SKM-1 (cell line): ENCODE data around the gene ANO7.

Experiments used
- DNase-seq: peaks from one replicate; lab custom pipeline; 2025; ENCODE audit not compliant: unreplicated experiment; lab: John Stamatoyannopoulos, UW

ANO7 gene

GRCh38 chr2:241207151-241207550, 18.7 kb downstream of the ANO7 start:
- DNase-seq, result no peak

GRCh38 chr2:241207641-241208040, 19.2 kb downstream of the ANO7 start:
- DNase-seq, result no peak

GRCh38 chr2:241208058-241208457, 19.6 kb downstream of the ANO7 start:
- DNase-seq, result no peak

- DNase-seq, result no peak
These were observed 20.8 kb downstream of the ANO7 start for GRCh38 chr2:241209271-241209670.

GRCh38 chr2:241211276-241211675, 22.8 kb downstream of the ANO7 start:
- no peak for DNase-seq

- no peak for DNase-seq
These were observed 24.6 kb downstream of the ANO7 start for GRCh38 chr2:241213041-241213440.

GRCh38 chr2:241213567-241213966, 25.1 kb downstream of the ANO7 start:
- no peak for DNase-seq

- DNase-seq, result no peak
These were observed 25.7 kb downstream of the ANO7 start for GRCh38 chr2:241214209-241214608.

GRCh38 chr2:241214766-241215165, 26.3 kb downstream of the ANO7 start:
- DNase-seq, result no peak

GRCh38 chr2:241215421-241215820, 26.9 kb downstream of the ANO7 start:
- no peak for DNase-seq

- no peak for DNase-seq
These were observed 27.8 kb downstream of the ANO7 start for GRCh38 chr2:241216211-241216761.

GRCh38 chr2:241217320-241218031, 29.0 kb downstream of the ANO7 start:
- DNase-seq, result no peak

GRCh38 chr2:241218131-241219029, 29.9 kb downstream of the ANO7 start:
- DNase-seq, result peak; percentile 37

GRCh38 chr2:241219030-241219382, 30.5 kb downstream of the ANO7 start:
- DNase-seq, result no peak

GRCh38 chr2:241219856-241220356, 31.4 kb downstream of the ANO7 start:
- DNase-seq, result no peak

GRCh38 chr2:241223211-241224017, 34.9 kb downstream of the ANO7 start:
- DNase-seq, result no peak

- no peak for DNase-seq
These were observed 35.8 kb downstream of the ANO7 start for GRCh38 chr2:241224018-241224850.

- no peak for DNase-seq
These were observed 36.5 kb downstream of the ANO7 start for GRCh38 chr2:241224851-241225438.

- no peak for DNase-seq
These were observed 37.1 kb downstream of the ANO7 start for GRCh38 chr2:241225545-241225944.

GRCh38 chr2:241225983-241226382, 37.5 kb downstream of the ANO7 start:
- no peak for DNase-seq
